Measurements from ENCODE around the gene KATNA1. TPM values are rescaled to one million over a fixed set of nuclear protein-coding genes. Genes with fewer than 3 reads are reported as not detected.
"Not testable (repeated sequence)": the region's sequence is repeated elsewhere in the genome, so short reads cannot be mapped to it uniquely, and the experiment has no call there.

Gene KATNA1
- total and polyA plus RNA-seq, 7 donors: 10.7 to 30.1 (median 20.0) TPM

DNA sequence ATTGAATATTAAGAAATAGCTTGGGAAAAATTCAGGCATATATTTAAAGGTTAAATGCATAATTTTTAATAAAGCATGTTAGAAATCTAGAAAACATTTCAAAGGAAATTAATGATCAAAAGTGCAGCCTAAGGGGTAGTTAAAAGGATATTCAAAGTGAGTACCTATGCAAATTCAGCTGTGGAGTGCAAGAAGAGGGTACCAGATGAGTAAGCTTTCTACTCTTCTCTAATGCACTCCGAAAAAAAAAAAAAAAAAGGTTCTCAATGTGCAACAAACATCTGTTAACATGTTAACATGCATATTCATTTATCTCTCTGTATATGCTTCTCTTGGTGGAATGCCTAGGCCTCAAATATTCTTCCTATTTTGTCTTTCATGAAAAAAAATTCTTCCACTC lies 32.0 kb upstream of the KATNA1 start:
- Histone ChIP-seq H3K4me3 (no peak overlapping the region), H3K9me3 (no peaks in the 10 kb centered on the region), H3K4me1 (peaks cover 33% of the 10 kb centered on the region), H3K27me3 (ENCODE audit: insufficient read depth in 3 of 3, low read length in 2 of 3) (no peaks in the 10 kb centered on the region), H3K27ac (peak overlapping the region; percentile 90), H3K36me3 (ENCODE audit: insufficient read depth in 1 of 2, low read depth in 1 of 2) (peaks cover 0 to 45% of the 10 kb centered on the region in 2 donors)
- no peak for DNase-seq
- ATAC-seq: no peak
- TF ChIP-seq, protein P1, sequence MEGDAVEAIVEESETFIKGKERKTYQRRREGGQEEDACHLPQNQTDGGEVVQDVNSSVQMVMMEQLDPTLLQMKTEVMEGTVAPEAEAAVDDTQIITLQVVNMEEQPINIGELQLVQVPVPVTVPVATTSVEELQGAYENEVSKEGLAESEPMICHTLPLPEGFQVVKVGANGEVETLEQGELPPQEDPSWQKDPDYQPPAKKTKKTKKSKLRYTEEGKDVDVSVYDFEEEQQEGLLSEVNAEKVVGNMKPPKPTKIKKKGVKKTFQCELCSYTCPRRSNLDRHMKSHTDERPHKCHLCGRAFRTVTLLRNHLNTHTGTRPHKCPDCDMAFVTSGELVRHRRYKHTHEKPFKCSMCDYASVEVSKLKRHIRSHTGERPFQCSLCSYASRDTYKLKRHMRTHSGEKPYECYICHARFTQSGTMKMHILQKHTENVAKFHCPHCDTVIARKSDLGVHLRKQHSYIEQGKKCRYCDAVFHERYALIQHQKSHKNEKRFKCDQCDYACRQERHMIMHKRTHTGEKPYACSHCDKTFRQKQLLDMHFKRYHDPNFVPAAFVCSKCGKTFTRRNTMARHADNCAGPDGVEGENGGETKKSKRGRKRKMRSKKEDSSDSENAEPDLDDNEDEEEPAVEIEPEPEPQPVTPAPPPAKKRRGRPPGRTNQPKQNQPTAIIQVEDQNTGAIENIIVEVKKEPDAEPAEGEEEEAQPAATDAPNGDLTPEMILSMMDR (IDR thresholded peaks at IDR 0.05): no peak
- intact Hi-C loops (cut with DNase I): loop anchor here in 1 of 2 donors (5.0 kb wide), 1 partner anchor 33 kb away; the partner anchor contains the start of gene KATNA1
- 56 to 88% (median 82%) methylated on average over 1 of the region's 1 CpG for WGBS, 3 donors

DNA sequence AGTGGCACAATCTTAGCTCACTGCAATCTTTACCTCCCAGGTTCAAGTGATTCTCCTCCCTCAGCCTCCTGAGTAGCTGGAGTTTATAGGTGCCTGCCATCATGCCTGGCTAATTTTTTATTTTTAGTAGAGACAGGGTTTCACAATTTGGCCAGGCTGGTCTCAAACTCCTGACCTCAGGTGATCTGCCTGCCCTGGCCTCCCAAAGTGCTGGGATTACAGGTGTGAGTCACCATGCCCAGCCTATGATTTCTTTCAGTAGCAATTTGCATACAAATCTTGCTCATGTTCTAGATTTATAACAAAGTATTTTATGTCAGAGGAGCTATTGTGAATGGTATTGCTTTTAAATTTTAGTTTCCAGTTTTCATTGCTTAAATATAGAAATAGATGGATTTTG lies 23.8 kb upstream of the KATNA1 start:
- H3K4me3 ChIP-seq; H3K27ac ChIP-seq; H3K4me1 ChIP-seq; H3K27me3 ChIP-seq (ENCODE audit: insufficient read depth in 3 of 3, low read length in 2 of 3); DNase-seq; intact Hi-C loops (cut with DNase I); H3K9me3 ChIP-seq: not testable (repeated sequence)
- H3K36me3 ChIP-seq (ENCODE audit: insufficient read depth in 1 of 2, low read depth in 1 of 2): peaks cover 0 to 97% of the 10 kb centered on the region in 2 donors
- peak; percentile 21 to 76 (median 60) for ATAC-seq

DNA sequence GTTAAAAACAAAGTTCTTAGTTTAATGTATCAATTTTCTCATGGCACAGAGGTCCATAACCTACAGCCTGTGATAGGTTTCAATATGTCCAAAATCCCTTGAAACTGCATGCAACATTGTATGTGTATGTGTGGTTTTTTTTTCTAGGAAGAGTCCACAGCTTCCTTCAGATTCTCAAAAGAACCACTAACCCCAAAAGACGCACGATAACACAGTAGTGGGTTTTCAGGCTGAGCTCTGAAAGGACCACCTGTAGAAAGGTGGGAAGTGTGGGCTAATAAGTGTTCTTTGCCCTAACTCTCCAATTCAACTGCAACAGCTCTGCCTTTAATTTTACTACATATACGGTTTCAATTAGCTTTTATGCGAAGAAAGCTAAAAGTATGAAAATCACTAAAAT lies 11.5 kb upstream of the KATNA1 start:
- no peaks in the 10 kb centered on the region for H3K9me3 ChIP-seq
- WGBS, 3 donors: 91 to 94% (median 93%) methylated on average over 4 of the region's 4 CpGs
- H3K27ac ChIP-seq: no peak overlapping the region
- peaks cover 9 to 78% of the 10 kb centered on the region in 2 donors for H3K36me3 ChIP-seq (ENCODE audit: insufficient read depth in 1 of 2, low read depth in 1 of 2)
- ATAC-seq (no peak), DNase-seq (no peak)
- no peaks in the 10 kb centered on the region for H3K4me1 ChIP-seq
- intact Hi-C loops (cut with DNase I): no loop called here
- H3K27me3 ChIP-seq (ENCODE audit: insufficient read depth in 3 of 3, low read length in 2 of 3): no peaks in the 10 kb centered on the region
- TF ChIP-seq, protein P1 (IDR thresholded peaks at IDR 0.05): no peak
- H3K4me3 ChIP-seq: no peak overlapping the region

DNA sequence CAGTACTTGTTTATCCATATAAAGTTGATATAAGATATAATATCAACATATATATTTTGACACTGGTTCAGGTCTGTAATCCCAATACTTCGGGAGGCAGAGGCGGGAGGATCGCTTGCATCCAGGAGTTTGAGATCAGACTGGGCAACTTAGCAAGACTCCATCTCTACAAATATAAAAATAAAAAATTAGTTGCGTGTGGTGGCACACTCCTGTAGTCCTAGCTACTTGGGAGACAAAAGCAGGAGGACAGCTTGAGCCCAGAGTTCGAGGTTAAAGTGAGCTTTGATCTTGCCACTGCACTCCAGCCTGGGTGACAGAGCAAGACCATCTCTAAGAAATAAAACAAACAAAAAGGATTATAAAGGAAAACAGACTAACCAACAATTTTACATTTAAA lies 8.9 kb upstream of the KATNA1 start:
- 93 to 97% (median 96%) methylated on average over 5 of the region's 5 CpGs for WGBS, 3 donors
- TF ChIP-seq, protein P1 (IDR thresholded peaks at IDR 0.05): no peak
- H3K9me3 ChIP-seq: no peaks in the 10 kb centered on the region
- ATAC-seq (no peak), DNase-seq (no peak)
- no peaks in the 10 kb centered on the region for H3K27me3 ChIP-seq (ENCODE audit: insufficient read depth in 3 of 3, low read length in 2 of 3)
- H3K4me1 ChIP-seq: no peaks in the 10 kb centered on the region
- no peak overlapping the region for H3K4me3 ChIP-seq
- H3K36me3 ChIP-seq (ENCODE audit: insufficient read depth in 1 of 2, low read depth in 1 of 2): peaks cover 5 to 53% of the 10 kb centered on the region in 2 donors
- H3K27ac ChIP-seq: no peak overlapping the region
- intact Hi-C loops (cut with DNase I): no loop called here

DNA sequence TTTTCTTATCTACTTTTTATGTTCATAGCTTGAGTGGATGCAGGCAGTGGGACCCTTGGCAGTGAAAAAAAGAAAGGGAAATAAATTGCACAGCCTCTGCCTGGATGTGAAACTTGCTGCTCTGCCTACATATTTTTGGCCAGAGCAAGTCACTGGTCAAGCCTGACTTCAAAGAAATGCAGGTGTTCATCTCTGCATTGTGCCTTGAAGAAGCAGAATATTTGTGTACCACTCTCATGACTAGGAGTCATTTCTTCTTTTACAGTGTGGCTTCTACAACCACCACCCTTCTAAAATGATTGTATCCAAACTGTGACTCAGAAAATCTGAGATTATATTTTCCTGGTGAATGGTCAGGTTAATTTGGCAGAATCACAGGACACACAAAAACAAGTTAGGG lies 2.5 kb upstream of the KATNA1 start:
- no peak for ATAC-seq
- no peaks in the 10 kb centered on the region for H3K9me3 ChIP-seq
- no peak for DNase-seq

More for the DNA sequence above, 2.5 kb upstream of the KATNA1 start:
- no peaks in the 10 kb centered on the region for H3K36me3 ChIP-seq (ENCODE audit: insufficient read depth in 1 of 2, low read depth in 1 of 2)
- peaks cover 10% of the 10 kb centered on the region for H3K4me1 ChIP-seq
- H3K4me3 ChIP-seq: no peak overlapping the region
- no peak overlapping the region for H3K27ac ChIP-seq
- TF ChIP-seq, protein P1 (IDR thresholded peaks at IDR 0.05): no peak
- intact Hi-C loops (cut with DNase I): no loop called here
- no peaks in the 10 kb centered on the region for H3K27me3 ChIP-seq (ENCODE audit: insufficient read depth in 3 of 3, low read length in 2 of 3)

Measured in psoas muscle (tissue), 8 donors.